CD1c-positive myeloid dendritic cell (primary cell): Measurements from ENCODE around the gene CHD9NB.

Source experiments
- DNase-seq: peaks from one replicate; pipeline ENCODE4 v3.0.0-alpha.2; 2016; ENCODE audit errors: extremely low spot score

CHD9NB gene

DNA sequence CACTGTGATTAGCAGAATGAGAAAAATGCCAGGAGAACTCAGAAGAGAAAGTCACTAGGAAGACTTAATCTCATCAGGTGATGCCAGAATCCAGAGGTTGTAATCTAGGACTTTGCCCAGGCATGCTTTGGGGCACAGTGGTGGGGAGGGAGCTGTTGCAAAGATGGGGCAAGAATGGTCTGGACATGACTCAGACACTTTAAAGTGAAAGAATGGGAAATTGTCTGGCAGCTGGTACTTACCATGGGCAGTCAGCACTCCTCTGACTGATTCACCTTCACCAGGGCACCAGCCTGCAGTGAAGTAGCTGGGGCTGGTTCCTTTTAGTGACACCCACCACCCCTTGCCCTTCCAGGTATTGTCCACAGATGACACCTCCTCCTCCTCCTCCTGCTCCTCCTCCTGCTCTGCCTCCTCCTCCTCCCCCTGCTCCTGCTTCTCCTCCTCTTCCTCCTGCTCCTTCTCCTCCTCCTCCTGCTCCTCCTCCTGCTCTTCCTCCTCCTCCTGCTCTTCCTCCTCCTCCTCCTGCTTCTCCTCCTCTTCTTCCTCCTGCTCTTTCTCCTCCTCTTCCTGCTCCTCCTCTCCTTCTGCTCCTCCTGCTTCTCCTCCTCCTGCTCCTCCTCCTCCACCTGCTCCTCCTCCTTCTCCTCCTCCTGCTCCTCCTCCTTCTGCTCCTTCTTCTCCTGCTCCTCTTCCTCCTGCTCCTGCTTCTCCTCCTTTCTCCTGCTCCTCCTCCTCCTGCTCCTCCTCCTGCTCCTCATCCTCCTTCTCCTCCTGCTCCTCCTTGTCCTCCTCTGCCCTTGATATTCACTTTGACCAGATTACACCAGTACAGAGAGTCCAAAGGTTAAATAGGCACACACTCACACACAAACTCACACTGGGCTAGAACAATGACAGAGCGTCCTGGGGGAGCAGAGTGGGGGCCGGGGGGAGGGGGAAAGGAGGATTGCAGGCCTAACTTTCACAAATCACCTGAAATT, at the start of gene CHD9NB:
TSS of gene CHD9NB (minus strand) at position 379 of the 983 bp plus-strand sequence. CDS start 8,739 bp downstream, outside the sequence.
- DNase-seq: peak; percentile 60

DNA sequence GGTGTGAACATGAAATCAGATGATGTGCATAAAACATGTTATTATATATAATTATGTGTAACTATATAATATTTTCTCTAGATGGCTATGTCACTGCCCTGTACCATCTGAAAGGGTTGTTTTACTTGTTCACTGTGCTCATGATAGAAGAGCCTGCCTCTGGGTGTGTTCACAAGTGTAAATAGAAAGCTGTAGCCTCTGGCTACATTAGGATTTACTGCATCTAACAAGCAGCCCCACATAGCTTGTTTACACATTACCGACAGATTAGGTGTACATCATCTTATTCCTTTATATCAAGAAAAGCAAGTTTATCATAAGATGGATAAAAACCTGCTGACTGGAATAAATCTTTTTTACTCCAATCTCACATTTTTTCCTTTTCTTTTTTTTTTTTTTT, 48.2 kb upstream of the CHD9NB start:
- no peak for DNase-seq

DNA sequence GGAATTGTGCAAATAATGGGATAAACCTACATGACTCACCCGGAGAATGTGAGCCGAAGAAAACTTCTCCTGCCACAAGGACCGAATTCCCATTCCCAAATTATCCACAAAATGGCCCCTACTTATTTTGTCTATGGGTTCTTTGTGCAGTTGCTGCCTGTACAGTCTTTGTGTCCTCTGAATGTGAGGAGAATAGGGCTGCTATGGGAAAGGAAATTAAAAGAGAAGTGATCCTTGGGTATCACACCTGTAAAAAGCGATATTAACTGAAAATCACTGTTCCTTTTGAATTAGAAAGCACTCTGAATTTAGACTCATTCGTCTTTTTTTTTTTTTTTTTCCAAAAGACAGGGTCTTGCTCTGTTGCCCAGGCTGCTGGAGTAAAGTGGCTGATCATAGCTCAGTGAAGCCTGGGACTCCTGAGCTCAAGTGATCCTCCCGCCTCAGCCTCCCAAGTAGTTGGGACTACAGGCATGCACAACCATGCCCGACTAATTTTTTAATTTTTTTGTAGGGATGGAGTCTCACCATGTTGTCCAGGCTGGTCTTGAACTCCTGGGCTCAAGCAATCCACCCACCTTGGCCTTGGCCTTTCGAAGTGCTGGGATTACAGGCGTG, 47.5 kb upstream of the CHD9NB start:
- no peak for DNase-seq

DNA sequence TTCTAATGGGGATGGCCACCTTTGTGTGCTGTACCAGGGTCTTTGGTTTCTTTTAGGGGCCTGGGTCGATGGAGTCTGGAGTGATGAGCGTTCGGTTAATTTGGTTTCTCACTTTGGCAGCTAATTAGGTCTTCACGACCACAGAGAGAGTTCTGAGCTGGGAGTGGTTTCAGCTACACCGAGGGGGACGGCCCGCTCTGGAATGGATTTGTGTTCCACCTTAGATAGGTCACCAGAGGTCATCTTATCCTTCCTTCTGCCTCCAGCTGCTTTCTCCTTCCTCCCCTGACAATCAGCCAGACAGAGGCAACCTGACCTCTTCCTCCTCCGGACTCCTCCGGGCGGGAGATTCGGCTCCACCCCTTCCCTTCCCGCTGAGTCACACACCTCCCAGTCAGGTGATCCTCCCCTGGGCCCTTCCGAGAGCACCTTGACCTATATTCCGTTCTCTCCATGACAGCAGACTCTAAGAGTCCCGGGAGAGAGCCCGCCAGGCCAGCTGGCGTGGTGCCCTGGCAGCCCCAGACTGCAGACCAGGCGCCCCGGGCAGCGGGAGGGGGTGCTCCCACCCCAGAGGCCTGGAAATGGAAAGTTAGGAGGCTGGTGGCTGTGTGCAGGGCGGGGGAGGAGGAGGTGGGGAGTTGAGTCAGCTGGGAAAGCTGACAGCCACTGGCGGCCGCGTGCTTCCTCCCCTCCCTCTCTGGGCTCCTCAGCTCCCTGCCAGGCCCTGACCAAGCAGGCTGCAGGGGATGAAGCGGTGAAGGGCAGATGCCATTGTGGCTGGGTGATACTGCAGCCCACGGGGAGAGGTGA, 46.8 kb upstream of the CHD9NB start:
- DNase-seq: peak; percentile 87

DNA sequence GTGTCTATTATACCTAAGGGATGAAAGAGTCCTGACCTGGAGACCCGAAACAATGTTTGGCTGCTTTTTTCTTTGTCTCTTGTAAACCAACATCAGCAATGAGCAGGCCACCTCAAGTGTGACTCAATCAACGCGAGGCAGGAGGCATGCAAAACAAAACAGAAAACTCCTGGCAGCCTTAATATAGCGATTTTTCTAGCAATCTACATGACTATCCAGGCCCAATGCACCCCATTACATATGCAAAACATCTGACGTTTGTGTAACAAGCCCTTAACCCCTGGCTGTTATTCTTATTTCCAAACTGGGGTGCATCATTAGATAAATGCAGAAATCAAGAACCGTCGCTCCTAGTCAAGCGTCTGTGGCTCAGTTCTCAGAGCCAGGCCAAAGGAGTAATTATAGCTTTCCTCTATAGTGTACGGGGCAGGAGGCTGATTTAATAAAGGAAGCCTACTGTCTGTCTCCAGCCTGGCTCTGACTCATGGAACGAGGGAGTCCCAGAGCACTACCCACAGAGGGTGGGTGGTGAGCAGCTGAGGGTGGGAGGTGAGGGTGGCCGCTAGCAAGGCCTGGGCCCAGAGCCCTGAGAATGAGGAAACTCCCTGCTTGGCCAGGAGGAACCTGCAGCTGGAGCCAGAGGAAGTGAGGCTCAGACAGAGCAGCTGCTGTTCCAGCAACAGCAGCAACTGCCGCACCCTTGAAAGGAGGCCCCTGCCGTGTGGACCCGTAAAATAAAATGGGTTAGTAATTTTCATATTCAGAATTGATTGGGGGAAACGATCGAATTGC, 46.0 kb upstream of the CHD9NB start:
- DNase-seq: peak; percentile 95

DNA sequence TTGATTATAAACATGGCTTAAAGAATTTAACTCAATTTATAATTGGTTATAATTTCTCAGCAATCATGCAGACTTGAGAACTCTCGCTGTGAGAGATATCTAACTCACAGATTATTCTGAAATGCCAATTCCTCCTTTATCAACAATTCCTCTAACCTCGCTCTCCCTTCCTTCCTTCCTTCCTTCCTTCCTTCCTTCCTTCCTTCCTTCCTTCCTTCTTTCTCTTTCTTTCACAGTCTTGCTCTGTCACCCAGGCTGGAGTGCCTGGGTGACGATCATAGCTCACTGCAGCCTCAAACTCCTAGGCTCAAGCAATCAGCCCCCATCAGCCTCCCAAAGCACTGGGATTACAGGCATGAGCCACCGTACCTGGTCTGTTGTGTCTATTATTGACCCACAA, 44.5 kb upstream of the CHD9NB start:
- no peak for DNase-seq

DNA sequence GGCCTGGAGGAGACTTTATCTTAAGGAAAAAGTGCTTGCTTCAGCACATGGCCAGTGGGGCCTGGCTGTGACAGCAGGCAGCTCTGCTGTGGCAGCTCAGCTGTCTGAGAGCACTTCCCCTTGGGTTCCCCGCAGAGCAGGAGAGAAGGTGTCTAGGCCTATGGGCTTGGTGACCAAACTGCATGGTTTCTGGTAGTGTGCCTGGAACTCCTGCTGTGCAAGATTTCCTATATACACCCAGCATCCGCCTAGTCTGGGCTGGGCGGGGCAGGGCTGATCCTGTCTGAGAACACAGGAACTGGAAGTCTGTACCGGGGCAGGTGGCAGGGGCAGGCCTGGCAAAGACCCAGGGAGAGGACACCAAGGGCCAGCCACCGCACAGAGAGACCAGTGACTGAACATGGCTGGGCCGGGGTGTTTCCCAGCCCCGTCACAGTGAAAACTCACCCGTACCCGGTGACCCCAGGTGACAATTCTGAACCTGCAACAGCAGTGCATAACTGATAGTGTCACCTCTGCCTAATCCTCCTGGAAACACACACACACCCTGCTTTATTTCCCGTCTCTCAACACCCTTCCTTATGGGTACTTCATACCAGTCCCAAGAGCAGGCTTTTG, 41.4 kb upstream of the CHD9NB start:
- peak; percentile 71 for DNase-seq

DNA sequence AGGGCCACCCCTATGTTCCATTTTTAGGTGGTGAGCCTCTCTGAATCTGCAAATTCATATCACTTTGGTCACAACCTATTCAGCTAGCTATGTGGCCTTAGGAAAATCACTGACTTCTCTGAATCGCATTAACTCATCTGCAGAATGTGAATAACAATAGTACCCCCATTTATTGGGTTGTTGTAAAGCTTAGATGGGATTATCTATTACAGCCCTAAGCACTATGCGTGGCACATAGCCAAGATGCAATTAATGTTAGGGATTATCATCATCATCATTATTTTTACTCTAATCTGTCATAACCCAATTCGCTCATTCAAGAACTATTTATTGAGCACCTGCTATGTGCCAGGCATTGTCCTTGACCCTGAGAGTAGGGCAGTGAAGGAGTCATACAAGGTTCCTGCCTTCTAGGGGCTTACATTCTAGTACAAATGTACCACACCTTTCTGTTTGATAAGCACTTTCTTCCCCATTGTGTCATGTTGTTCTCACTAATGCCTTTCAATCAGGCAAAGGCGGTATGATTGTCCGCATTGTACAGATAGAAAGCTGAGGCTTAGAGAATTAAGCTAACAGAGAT, 40.6 kb upstream of the CHD9NB start:
- DNase-seq: no peak

DNA sequence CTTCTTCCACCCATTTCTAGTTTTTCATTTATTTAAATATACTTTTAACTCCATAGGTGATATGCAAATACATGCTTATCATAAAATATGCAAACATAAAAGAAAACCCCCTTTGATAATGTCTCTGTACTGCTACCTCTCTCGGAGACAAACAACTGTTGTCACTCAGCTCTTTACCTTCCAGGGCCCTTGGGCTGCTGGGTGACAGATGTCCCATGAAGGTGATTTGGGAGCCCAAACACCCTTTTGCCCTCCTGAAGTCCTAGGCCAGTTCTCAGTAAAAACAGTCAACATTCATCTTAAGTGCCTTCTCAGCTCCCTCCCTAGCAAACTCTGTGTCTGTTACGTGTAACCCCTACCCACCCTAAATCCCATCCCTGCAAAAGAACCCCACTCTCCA, 39.6 kb upstream of the CHD9NB start:
- DNase-seq: no peak

DNA sequence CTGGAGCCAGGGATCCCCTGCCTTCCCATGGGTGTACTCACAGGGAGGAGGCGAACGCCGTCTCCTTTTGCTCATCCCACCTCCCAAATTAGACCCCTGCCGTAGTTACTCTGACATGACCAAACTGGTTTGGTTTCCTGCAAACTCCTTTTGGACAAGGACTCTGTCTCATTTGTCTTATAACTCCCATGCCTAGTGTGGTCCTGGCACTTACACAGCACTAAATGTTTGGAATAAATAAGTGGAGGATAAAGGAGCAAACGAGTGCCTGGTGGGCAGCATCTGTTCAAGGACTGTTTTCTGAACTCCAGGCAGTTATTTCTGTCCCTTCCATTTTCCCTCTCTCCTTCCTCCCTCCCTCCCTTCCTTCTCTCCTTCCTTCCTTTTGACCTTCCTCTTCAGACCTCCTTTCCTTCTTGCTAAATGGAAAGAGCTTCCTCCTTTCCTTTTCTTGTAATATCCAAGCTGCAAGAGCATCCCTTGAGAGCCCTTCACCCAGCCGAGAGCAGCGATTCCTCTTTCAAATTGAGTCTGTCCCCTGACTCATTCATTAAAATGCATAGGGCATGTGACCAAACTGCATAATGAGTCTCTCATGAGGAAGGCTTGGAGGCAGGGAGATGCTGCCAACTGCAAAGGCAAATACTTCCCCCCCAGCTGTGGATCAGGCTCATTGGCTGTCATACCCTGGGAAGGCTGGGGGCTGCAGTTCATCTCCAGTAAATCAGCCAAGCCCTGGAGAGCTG, 38.9 kb upstream of the CHD9NB start:
- peak; percentile 94 for DNase-seq

DNA sequence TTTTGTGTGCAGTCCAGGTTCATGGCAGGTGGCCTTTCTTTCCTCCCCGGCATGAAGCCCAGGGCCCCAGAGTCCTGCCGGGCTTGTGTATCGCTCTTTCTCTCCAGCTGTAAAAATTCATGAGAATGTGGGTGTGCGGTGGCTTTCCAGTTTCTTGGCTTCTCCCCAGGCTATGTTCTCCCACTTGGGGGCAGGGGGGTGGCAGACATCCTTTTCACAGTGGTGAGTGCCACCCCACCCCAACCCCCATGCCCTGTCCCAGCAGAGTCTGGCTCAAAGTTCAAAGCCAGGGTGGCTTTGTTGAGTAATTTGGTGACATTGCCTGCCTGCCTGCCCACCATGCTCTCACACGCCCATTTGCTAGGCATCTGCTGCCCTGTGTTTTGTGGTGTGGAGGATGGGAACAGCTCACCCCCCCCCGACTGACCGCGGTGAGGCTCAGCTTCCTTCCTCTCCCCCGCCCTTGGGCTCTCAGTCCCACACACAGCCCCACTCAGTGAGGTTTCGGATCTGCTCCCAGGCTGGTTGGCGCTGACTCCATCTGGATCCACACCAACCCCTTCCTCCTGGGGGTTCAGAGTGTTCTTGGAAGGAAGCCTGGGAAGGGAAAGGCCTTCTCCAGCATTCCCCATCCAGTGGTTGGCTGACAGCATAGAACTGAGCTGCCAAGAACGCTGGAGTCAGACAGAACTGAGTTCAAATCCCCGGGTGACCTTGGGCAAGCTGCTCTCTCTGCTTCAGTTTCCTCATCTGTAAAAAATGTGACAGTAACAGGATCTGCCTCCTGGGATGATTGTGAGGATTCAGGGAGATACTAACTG, 38.1 kb upstream of the CHD9NB start:
- peak; percentile 90 for DNase-seq

DNA sequence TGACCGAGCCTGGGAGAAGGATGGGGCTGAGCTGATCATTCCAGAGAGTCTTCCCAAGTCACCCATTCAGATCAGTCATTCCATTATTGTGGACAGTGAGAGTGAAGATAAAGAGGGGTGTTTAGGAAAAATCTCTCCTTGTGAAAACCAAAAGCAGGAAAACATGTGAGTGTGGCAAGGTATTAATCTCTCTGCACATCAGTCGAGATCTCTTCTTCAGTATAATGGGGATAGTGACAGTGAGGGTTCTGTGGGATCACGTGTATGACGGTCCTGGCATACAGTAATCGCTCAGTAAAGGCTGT, 37.5 kb upstream of the CHD9NB start:
- DNase-seq: no peak

DNA sequence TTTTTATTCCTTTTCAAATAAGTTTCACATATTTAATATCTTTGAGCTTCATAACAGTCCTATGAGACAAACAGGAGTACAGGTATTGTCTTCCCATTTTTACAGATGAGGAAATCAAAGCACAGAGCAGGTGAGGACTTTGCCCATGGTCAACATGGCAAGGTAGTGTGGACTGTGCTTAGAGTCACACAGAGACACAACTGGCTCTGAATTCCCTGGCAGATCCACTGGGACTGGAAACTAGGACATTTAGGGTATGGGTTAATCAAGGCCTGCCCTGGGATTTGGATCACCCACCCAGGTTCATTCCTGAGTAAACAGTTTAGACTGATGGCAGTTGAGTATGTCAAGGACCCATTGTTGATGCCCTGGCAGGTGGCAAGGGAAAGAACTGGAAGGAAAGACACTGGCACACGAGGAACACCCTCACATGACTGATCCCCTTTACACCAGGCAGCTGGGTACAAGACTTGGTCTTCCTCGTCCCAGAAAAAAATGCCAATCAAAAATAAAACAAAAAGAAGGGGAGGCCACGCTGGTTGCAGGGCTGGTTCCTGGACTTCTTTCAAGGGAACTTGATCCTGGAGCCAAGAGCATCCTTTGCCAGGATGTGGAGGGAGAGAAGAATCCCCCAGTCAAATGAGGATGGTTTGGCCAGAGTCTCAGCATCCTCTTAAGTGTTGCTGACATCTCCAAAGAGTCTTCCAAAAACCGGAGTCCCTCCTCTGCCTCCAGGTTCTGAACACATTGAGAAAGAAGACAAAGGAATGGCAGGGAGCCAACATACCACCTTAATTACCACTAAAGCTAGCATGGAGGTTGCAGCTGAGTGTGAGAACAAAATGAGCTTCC, 37.0 kb upstream of the CHD9NB start:
- no peak for DNase-seq

DNA sequence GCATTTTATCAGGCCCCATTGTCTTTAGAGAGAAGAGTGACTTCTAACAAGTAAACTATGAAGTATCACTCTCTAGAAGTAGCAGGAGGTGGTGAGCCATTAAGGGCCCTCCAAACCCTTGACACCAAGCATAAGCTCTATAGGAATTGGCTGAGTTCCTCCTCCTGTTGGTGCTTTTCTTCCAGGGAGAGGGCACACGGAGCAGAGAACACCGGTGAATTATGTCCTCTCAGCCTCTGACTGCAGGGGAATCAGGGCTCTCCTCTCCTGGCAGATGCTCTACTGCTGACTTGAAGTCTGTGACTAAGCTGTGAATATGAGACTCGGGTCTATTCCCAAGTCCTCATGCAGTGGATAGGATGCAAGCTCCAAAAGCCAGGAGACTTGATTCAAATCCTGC, 34.4 kb upstream of the CHD9NB start:
- DNase-seq: no peak

DNA sequence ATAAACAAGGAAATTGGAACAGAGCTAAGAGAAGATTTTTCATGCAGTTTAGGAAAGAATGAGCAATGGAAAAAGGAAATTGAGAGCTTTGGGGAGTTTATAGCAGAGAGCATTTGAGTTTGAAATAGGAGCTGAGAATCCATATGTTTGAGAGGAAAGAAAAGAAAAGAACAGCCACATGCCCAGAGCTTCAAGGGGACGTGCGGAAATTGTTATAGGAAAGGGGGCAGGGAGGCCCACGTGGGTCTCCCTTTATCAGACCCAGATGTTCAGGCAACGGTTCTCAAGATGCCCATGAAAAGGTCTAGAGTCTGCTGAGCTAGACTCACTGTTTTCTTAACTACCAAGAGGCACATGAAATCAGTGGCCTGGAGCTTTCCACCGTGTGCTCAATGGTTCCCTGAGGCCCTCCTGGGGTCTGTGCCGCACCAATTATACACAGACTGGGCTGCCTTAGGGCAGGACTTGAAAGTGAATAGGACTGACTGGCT, 33.3 kb upstream of the CHD9NB start:
- DNase-seq: no peak

DNA sequence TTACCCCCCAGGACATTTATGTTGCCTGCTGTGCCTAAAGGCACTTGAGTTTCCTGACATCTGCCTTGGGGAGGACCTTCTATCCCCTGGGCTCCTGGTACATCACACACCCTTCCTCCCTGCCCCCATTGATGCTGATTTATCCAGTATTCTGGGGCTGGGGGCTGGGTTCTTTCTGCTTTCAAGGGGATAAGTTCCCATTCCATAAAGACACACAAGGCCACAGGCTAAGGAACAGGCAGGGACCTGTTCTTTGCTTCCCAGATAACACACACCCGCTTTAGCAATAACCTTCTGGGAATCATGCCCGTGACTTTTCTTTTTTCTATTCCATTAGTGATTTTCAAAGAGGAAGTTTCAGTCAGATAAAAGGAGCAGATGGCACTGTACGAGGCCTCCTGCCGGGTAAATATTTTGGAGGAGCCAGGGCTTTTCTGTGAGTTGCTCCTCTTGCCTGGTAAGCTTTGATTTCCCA, 32.7 kb upstream of the CHD9NB start:
- DNase-seq: peak; percentile 29

DNA sequence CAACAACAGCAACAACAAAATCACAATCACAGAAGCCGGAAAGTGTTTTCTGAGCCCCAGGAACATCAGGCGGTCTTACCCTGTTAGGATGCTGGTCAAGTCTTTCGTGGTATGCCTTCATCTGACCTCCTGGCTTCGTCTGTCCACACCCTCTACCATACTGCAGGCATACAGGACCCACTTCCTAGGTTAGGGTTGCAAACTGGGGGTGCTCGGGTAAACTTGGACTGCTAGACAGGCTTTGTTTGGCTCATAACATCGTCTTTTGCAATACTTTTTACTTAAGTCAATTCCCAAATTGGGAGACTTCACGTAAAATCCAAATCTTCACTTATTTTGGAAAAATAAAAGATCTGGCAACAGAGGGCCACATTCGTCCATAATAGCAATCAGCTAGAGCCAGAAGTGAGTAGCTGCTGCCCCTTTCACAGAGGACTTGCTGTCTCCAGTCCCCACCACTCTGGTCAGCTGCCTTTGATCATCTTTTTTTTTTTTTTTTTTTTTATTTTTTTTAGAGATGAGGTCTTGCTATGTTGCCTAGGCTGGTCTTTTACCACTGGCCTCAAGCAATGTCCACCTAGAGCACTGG, 32.1 kb upstream of the CHD9NB start:
- no peak for DNase-seq

DNA sequence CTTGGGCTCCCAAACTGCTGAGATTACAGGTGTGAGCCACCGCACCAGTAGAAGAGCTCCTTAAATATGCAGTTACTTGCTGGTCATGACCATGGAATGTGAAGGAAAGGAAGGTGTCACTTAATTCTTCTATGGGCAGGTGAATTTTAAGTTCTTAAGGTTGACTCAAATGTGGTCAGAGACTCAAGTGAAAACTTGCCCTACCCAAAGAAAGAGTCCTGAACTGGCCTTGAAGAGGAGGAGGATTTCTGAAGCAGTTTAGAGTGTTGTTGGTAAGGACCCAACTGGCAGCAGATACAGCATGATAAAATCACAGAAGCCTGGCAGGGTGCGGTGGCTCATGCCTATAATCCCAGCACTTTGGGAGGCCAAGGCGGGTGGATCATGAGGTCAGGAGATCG, 31.4 kb upstream of the CHD9NB start:
- no peak for DNase-seq
